ENCODE measurements around the gene NXPH1. TPM values are rescaled to one million over a fixed set of nuclear protein-coding genes. Genes with fewer than 3 reads are reported as not detected.

NXPH1 gene
- total and polyA plus RNA-seq, 2 experiments from 2014 or later, result 0.45 to 3.0 TPM

DNA sequence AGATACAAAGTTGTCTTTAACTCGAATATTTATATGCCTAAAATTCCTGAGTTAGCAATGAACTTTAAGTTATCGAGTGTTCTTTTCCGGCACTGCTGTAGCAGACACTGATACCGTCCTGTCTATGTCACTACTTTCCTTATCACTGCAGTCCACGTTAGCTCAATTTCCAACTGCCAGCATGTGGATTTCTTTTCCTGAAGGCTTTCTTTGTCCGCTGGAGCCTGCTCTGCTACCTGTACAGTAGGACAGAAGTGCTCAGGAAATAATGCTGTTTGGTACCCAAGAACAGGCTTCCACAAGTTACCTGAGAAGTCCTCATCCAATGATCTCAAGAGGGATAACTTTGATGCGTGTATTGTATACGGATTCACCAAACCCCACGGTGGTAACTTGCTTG lies 329.4 kb downstream of the NXPH1 start:
- DNase-seq (ENCODE audit: low spot score) (no peak), ATAC-seq (no peak)
- H3K27me3 Mint-ChIP-seq (ENCODE audit: insufficient read depth, low read depth, poor library complexity), result no peaks in the 10 kb centered on the region
- no peaks in the 10 kb centered on the region for H3K9me3 Mint-ChIP-seq
- TF ChIP-seq, protein P1, sequence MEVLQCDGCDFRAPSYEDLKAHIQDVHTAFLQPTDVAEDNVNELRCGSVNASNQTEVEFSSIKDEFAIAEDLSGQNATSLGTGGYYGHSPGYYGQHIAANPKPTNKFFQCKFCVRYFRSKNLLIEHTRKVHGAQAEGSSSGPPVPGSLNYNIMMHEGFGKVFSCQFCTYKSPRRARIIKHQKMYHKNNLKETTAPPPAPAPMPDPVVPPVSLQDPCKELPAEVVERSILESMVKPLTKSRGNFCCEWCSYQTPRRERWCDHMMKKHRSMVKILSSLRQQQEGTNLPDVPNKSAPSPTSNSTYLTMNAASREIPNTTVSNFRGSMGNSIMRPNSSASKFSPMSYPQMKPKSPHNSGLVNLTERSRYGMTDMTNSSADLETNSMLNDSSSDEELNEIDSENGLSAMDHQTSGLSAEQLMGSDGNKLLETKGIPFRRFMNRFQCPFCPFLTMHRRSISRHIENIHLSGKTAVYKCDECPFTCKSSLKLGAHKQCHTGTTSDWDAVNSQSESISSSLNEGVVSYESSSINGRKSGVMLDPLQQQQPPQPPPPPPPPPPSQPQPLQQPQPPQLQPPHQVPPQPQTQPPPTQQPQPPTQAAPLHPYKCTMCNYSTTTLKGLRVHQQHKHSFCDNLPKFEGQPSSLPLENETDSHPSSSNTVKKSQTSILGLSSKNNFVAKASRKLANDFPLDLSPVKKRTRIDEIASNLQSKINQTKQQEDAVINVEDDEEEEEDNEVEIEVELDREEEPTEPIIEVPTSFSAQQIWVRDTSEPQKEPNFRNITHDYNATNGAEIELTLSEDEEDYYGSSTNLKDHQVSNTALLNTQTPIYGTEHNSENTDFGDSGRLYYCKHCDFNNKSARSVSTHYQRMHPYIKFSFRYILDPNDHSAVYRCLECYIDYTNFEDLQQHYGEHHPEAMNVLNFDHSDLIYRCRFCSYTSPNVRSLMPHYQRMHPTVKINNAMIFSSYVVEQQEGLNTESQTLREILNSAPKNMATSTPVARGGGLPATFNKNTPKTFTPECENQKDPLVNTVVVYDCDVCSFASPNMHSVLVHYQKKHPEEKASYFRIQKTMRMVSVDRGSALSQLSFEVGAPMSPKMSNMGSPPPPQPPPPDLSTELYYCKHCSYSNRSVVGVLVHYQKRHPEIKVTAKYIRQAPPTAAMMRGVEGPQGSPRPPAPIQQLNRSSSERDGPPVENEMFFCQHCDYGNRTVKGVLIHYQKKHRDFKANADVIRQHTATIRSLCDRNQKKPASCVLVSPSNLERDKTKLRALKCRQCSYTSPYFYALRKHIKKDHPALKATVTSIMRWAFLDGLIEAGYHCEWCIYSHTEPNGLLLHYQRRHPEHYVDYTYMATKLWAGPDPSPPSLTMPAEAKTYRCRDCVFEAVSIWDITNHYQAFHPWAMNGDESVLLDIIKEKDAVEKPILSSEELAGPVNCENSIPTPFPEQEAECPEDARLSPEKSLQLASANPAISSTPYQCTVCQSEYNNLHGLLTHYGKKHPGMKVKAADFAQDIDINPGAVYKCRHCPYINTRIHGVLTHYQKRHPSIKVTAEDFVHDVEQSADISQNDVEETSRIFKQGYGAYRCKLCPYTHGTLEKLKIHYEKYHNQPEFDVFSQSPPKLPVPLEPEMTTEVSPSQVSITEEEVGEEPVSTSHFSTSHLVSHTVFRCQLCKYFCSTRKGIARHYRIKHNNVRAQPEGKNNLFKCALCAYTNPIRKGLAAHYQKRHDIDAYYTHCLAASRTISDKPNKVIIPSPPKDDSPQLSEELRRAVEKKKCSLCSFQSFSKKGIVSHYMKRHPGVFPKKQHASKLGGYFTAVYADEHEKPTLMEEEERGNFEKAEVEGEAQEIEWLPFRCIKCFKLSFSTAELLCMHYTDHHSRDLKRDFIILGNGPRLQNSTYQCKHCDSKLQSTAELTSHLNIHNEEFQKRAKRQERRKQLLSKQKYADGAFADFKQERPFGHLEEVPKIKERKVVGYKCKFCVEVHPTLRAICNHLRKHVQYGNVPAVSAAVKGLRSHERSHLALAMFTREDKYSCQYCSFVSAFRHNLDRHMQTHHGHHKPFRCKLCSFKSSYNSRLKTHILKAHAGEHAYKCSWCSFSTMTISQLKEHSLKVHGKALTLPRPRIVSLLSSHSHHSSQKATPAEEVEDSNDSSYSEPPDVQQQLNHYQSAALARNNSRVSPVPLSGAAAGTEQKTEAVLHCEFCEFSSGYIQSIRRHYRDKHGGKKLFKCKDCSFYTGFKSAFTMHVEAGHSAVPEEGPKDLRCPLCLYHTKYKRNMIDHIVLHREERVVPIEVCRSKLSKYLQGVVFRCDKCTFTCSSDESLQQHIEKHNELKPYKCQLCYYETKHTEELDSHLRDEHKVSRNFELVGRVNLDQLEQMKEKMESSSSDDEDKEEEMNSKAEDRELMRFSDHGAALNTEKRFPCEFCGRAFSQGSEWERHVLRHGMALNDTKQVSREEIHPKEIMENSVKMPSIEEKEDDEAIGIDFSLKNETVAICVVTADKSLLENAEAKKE (CRISPR knock-in tag; IDR thresholded peaks at IDR 0.05), result no peak
- TF ChIP-seq POLR2AphosphoS5 (IDR thresholded peaks at IDR 0.05; ENCODE audit: low read depth), result no peak
- no peaks in the 10 kb centered on the region for H3K9me2 ChIP-seq (ENCODE audit: insufficient read depth)
- peak overlapping the region; percentile 67; the same call in 1 of the 2 replicates for H2AFZ ChIP-seq
- H3K36me3 Mint-ChIP-seq (ENCODE audit: low read depth), result no peaks in the 10 kb centered on the region
- H3K79me2 ChIP-seq (replicated peaks; ENCODE audit: insufficient read depth), result no peaks in the 10 kb centered on the region
- no peak overlapping the region for H3K4me3 Mint-ChIP-seq
- no peaks in the 10 kb centered on the region for H3K27me3 ChIP-seq (ENCODE audit: insufficient read depth)
- no peak overlapping the region for H3K27ac Mint-ChIP-seq
- no peaks in the 10 kb centered on the region for H3K4me1 ChIP-seq (ENCODE audit: insufficient read depth)
- H4K20me1 ChIP-seq (replicated peaks; ENCODE audit: insufficient read depth), result no peaks in the 10 kb centered on the region
- no peak overlapping the region for H3K4me3 ChIP-seq
- H3K4me1 Mint-ChIP-seq, result no peaks in the 10 kb centered on the region
- no peak overlapping the region for H3K27ac ChIP-seq (ENCODE audit: low read depth)
- no peak overlapping the region for H3K4me2 ChIP-seq
- no peaks in the 10 kb centered on the region for H3K36me3 ChIP-seq (ENCODE audit: insufficient read depth)
- no peaks in the 10 kb centered on the region for H3F3A ChIP-seq (replicated peaks; ENCODE audit: low read depth)

DNA sequence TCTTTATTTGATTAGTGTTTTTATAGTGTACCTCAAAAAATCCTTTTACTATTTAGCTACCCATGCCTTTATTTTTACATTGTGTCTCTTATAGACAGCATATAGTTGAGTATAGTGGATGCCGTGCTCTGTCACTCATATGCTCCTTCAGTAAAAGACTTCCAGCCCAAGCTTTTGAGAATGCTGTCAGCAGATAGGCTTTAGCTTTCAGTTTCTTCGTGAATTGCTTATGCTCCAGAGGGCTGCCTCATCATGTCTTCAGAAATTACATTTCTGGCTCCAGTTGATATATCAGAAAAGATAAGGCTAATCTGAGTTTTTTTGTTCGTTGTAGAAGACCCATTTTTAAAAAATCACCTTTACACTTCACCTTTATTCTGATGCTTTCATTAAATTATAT lies 332.0 kb downstream of the NXPH1 start:
- Histone ChIP-seq H4K20me1 (replicated peaks; ENCODE audit: insufficient read depth) (no peaks in the 10 kb centered on the region), H3F3A (replicated peaks; ENCODE audit: low read depth) (no peaks in the 10 kb centered on the region), H3K27ac (ENCODE audit: low read depth) (no peak overlapping the region), H3K4me1 (ENCODE audit: insufficient read depth) (peaks cover 6% of the 10 kb centered on the region), H3K9me2 (ENCODE audit: insufficient read depth) (no peaks in the 10 kb centered on the region), H3K79me2 (replicated peaks; ENCODE audit: insufficient read depth) (no peaks in the 10 kb centered on the region), H3K36me3 (ENCODE audit: insufficient read depth) (no peaks in the 10 kb centered on the region), H3K4me3 (no peak overlapping the region), H2AFZ (no peak overlapping the region), H3K4me2 (no peak overlapping the region), H3K27me3 (ENCODE audit: insufficient read depth) (no peaks in the 10 kb centered on the region)
- Mint-ChIP-seq H3K27me3 (ENCODE audit: insufficient read depth, low read depth, poor library complexity) (no peaks in the 10 kb centered on the region), H3K36me3 (ENCODE audit: low read depth) (no peaks in the 10 kb centered on the region), H3K27ac (no peak overlapping the region), H3K4me3 (no peak overlapping the region), H3K9me3 (no peaks in the 10 kb centered on the region), H3K4me1 (peaks cover 6% of the 10 kb centered on the region)
- ATAC-seq (no peak), DNase-seq (ENCODE audit: low spot score) (no peak)
- no peak for TF ChIP-seq POLR2AphosphoS5 (IDR thresholded peaks at IDR 0.05; ENCODE audit: low read depth)
- TF ChIP-seq ZNF114 (CRISPR knock-in tag; IDR thresholded peaks at IDR 0.05), result no peak
- no peak for TF ChIP-seq ZNF331 (CRISPR knock-in tag; IDR thresholded peaks at IDR 0.05; ENCODE audit: low read depth)
- no peak for TF ChIP-seq STAT1 (IDR thresholded peaks at IDR 0.05; ENCODE audit: unreplicated experiment)
- no peak for TF ChIP-seq JUNB (IDR thresholded peaks at IDR 0.05; ENCODE audit: unreplicated experiment)
- no peak for TF ChIP-seq NANOG (IDR thresholded peaks at IDR 0.05; ENCODE audit: borderline replicate concordance)
- TF ChIP-seq REST (IDR thresholded peaks at IDR 0.05; ENCODE audit: unreplicated experiment), result no peak
